GM12878 (cell line): ENCODE measurements around the gene PTPRJ. TPM values are rescaled to one million over a fixed set of nuclear protein-coding genes. Genes with fewer than 3 reads are reported as not detected.
A peak's percentile ranks its signal among the peaks of the same experiment; 100 is the strongest.

Experiments used
- ATAC-seq: fragments of 200-7000 bp; cut with Tn5 transposase; 3 replicates; pipeline ENCODE4 v1.9.1; 2020; ENCODE audit warnings: mild to moderate bottlenecking, moderate library complexity
- BruUV-seq: library from RNA; stranded (reverse); fragments of 400-500 nt; replicated peaks from 2 replicates; lab custom pipeline; 2021; lab: Mats Ljungman, UMichigan
- CTCF ChIA-PET: fragments of 300-600 bp; sonication (Branson Sonifier 250); formaldehyde crosslinking; extraction: SDS; loops from one replicate; lab custom pipeline; 2021; ENCODE audit warnings: inconsistent platforms; lab: Yijun Ruan, JAX
- POLR2A ChIA-PET: fragments of 350-600 bp; formaldehyde crosslinking; extraction: SDS; loops from one replicate; lab custom pipeline; 2021; ENCODE audit warnings: inconsistent platforms; lab: Charles Lee
- RAD21 ChIA-PET: fragments of 300-600 bp; sonication (Branson Sonifier 250); formaldehyde crosslinking; loops from one replicate; lab custom pipeline; 2023; ENCODE audit warnings: antibody characterized with exemption; ENCODE audit not compliant: unreplicated experiment; lab: Charles Lee
- SMC1A ChIA-PET: fragments of 300-600 bp; sonication (Branson Sonifier 250); formaldehyde crosslinking; loops from one replicate; lab custom pipeline; 2023; ENCODE audit not compliant: unreplicated experiment, uncharacterized antibody; lab: Charles Lee
- DNase-seq: peaks from one replicate; pipeline ENCODE4 v3.0.0-alpha.2; 2011; ENCODE audit warnings: low read depth, low spot score
- FAIRE-seq: peaks from 3 replicates; lab custom pipeline; 2011; peaks lifted over from hg19 to GRCh38; lab: Jason Lieb, UNC
- H2AFZ ChIP-seq: 2 replicates; pipeline ENCODE4 v1.6.0; 2011; ENCODE audit warnings: low read depth, low read length, control low read depth; ENCODE audit not compliant: control insufficient read depth
- H3K27ac ChIP-seq: 2 replicates; pipeline ENCODE4 v1.5.1; 2011; ENCODE audit warnings: control low read depth; ENCODE audit not compliant: control insufficient read depth, insufficient read depth
- H3K27me3 ChIP-seq, 2 experiments: replicated peaks in 1 of 2; 2 replicates each; pipeline versions ENCODE4 v1.6.0 to v1.6.1; 2011; ENCODE audit warnings: low read length in 1 of 2; ENCODE audit not compliant: control insufficient read depth in 2 of 2, insufficient read depth in 2 of 2
- H3K36me3 ChIP-seq, 2 experiments: 2 replicates each; pipeline ENCODE4 v1.5.1; 2011; ENCODE audit warnings: low read length in 1 of 2; ENCODE audit not compliant: control insufficient read depth in 2 of 2, insufficient read depth in 2 of 2
- H3K4me1 ChIP-seq: 2 replicates; pipeline ENCODE4 v1.6.1; 2011; ENCODE audit warnings: mild to moderate bottlenecking, low read length, moderate library complexity, mixed read lengths; ENCODE audit not compliant: control insufficient read depth, insufficient read depth
- H3K4me2 ChIP-seq: 2 replicates; pipeline ENCODE4 v1.6.0; 2011; ENCODE audit warnings: control low read depth; ENCODE audit not compliant: control insufficient read depth, insufficient read depth
- H3K4me3 ChIP-seq: fragments of 200-600 bp; sonication (generic); 2 replicates; pipeline ENCODE4 v1.5.1; 2016
- H3K79me2 ChIP-seq: 2 replicates; pipeline ENCODE4 v1.6.0; 2011; ENCODE audit warnings: low read length; ENCODE audit not compliant: control insufficient read depth, insufficient read depth
- H3K9ac ChIP-seq: 2 replicates; pipeline ENCODE4 v1.8.0; 2011; ENCODE audit warnings: low read length, control low read depth, mixed read lengths; ENCODE audit not compliant: control insufficient read depth, insufficient read depth
- H3K9me3 ChIP-seq: replicated peaks from 3 replicates; pipeline ENCODE4 v1.5.1; 2011; ENCODE audit warnings: mild to moderate bottlenecking, low read length; ENCODE audit not compliant: control insufficient read depth, insufficient read depth
- H4K20me1 ChIP-seq: 2 replicates; pipeline ENCODE4 v1.6.0; 2011; ENCODE audit not compliant: control insufficient read depth, insufficient read depth
- NR2F1 ChIP-seq: fragments of 450-650 bp; conservative IDR thresholded peaks from 2 replicates; pipeline ENCODE4 v1.6.1; 2017; ENCODE audit warnings: mild to moderate bottlenecking
- RUNX3 ChIP-seq: IDR thresholded peaks from 2 replicates; pipeline ENCODE4 v1.6.1; 2012; ENCODE audit warnings: low read length, inconsistent platforms
- SMC3 ChIP-seq: IDR thresholded peaks from 2 replicates; pipeline ENCODE4 v1.6.1; 2011; ENCODE audit warnings: low read length, improper control_type of control experiment, borderline replicate concordance
- SUZ12 ChIP-seq: fragments of 200-600 bp; sonication (generic); IDR thresholded peaks from one replicate; pipeline ENCODE4 v1.6.1; 2018; ENCODE audit warnings: antibody characterized with exemption, mild to moderate bottlenecking; ENCODE audit not compliant: unreplicated experiment
- TCF3 ChIP-seq: IDR thresholded peaks from 2 replicates; pipeline ENCODE4 v1.6.1; 2012; ENCODE audit warnings: low read depth, mild to moderate bottlenecking, low read length, borderline replicate concordance; ENCODE audit not compliant: insufficient read depth
- ZNF217 ChIP-seq: fragments of 450-650 bp; IDR thresholded peaks from 2 replicates; pipeline ENCODE4 v1.6.1; 2017; ENCODE audit warnings: antibody characterized with exemption, mild to moderate bottlenecking
- WGBS: methylation state at CpG from one replicate; pipeline ENCODE4 v1.1.6; 2016; ENCODE audit warnings: low lambda C conversion rate; ENCODE audit not compliant: insufficient replicate concordance, insufficient coverage; ENCODE audit errors: missing lambda C conversion rate; 5-methylcytosine and 5-hydroxymethylcytosine counted together
- in situ Hi-C: fragments of 300-500 bp; cut with MboI; formaldehyde crosslinking; loops from 9 replicates; pipeline ENCODE4 v1.14.3; 2018; ENCODE audit warnings: mixed read lengths
- intact Hi-C: fragments of 100-400 bp; cut with micrococcal nuclease; formaldehyde crosslinking; loops from one replicate; pipeline ENCODE4 v1.14.2; 2022; ENCODE audit not compliant: unreplicated experiment
- polyA plus RNA-seq, 11 experiments: library from polyadenylated mRNA; depleted of rRNA in 4 of 11; unstranded in 6 of 11; stranded (reverse) in 5 of 11; fragments of >200 nt; fragmentation: Nextera tagmentation in 4 of 11; fragmentation: Illumina TruSeq in 1 of 11; extraction: Ambion mirVana in 4 of 11; extraction: Trizol in 1 of 11; gene quantifications; 1 replicate in 1 of 11; 2 replicates in 10 of 11; pipeline versions ENCODE4 v1.2.1 to v1.2.3, GENCODE V29; 2011 to 2016; ENCODE audit warnings: inconsistent platforms in 2 of 11, missing spikeins in 2 of 11, low read depth in 1 of 11
- total RNA-seq, 4 experiments: library from RNA; depleted of rRNA in 3 of 4; stranded (reverse); fragments of >200 nt in 3 of 4; fragmentation: Illumina TruSeq in 1 of 4; extraction: Trizol in 1 of 4; gene quantifications; 2 replicates each; pipeline versions ENCODE4 v1.2.1 to v1.2.3, GENCODE V29; 2013 to 2021

Gene PTPRJ
- total and polyA plus RNA-seq, 10 of the 15 experiments (the other 5 are each of a cell fraction or from before 2014, with no cell fraction given): 0.22 to 22.4 (median 7.4) TPM

- POLR2A ChIA-PET: no interaction called here
Measured at GRCh38 chr11:48170241-48171233, 190.2 kb downstream of the PTPRJ start.

More at GRCh38 chr11:48170241-48171233, 190.2 kb downstream of the PTPRJ start:
- no peak overlapping the region for H3K27ac ChIP-seq
- no peaks in the 10 kb centered on the region; the same call in 1 of the 2 replicates for H4K20me1 ChIP-seq
- no peak for TF ChIP-seq ZNF217
- no peak for TF ChIP-seq SUZ12
- TF ChIP-seq RUNX3: peak; percentile 34; the same call in 1 of the 2 replicates
- TF ChIP-seq SMC3: no peak
- TF ChIP-seq NR2F1: no peak
- no peak for TF ChIP-seq TCF3
- peaks cover 4% of the 10 kb centered on the region; the same call in 1 of the 2 replicates for H3K4me1 ChIP-seq
- no peak overlapping the region for H3K4me2 ChIP-seq
- BruUV-seq: no TSS peak
- FAIRE-seq (no peak), ATAC-seq (no peak), DNase-seq (no peak)
- no peaks in the 10 kb centered on the region for H3K79me2 ChIP-seq
- H3K9ac ChIP-seq: no peak overlapping the region
- WGBS: 34% methylated on average over 10 of the region's 10 CpGs
- ChIA-PET RAD21 (no interaction called here), CTCF (interaction anchor here (2.2 kb wide), 1 partner anchor 236 kb away, joined by 6 read pairs; no protein-coding TSS in a partner anchor), SMC1A (interaction anchor here (1.2 kb wide), 1 partner anchor 14 kb away, joined by 4 read pairs; no protein-coding TSS in a partner anchor)
- H3K27me3 ChIP-seq: no peaks in the 10 kb centered on the region
- H3K4me3 ChIP-seq: no peak overlapping the region
- intact Hi-C loops (loop anchor here (5.0 to 10.0 kb wide), 2 partner anchors 1354 to 1827 kb away; no protein-coding TSS in a partner anchor), in situ Hi-C loops (no loop called here)
- no peaks in the 10 kb centered on the region for H3K9me3 ChIP-seq
- H2AFZ ChIP-seq: no peak overlapping the region
- no peaks in the 10 kb centered on the region for H3K36me3 ChIP-seq
